GM19455 (cell line): Measurements from ENCODE around the gene EFS.

Experiments
- ATAC-seq: cut with Tn5 transposase; IDR thresholded peaks from one replicate; pipeline ENCODE4 v1.9.1; 2021; ENCODE audit not compliant: unreplicated experiment

EFS gene

DNA sequence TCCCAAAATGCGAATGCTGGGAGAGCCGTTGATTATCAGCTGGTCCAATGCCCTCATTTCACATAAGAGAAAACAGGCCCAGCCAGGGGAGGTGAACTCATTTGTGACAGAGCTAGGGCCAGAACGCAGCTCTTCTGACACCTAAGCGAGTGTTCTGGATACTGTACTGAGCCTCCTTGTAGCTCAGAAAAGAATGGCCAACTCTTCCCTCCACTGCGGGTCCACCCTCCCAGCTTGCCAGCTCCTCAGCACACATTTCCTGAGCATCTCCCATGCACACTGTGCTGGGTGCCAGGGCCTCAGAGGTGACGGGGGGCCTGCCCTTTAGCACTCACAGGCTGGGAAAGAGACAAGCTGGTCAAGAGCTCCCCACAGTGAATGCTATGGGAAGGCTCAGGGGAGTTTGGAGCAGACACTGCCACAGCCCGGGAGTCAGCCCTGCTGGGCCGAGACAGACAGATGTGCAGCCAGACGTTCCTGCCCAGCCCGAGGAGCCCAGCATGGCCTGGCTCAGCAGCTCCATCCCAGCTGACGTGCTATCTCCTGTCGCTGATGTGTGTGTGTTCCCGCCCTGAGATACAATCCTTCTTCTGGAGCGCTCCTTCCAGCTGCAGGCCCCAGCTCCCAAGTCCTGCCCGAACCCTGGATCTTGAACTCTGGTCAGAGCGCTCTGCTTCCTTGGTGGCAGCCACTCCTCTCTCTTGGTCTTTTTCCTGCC lies 15.4 kb upstream of the EFS start:
- ATAC-seq, result no peak

DNA sequence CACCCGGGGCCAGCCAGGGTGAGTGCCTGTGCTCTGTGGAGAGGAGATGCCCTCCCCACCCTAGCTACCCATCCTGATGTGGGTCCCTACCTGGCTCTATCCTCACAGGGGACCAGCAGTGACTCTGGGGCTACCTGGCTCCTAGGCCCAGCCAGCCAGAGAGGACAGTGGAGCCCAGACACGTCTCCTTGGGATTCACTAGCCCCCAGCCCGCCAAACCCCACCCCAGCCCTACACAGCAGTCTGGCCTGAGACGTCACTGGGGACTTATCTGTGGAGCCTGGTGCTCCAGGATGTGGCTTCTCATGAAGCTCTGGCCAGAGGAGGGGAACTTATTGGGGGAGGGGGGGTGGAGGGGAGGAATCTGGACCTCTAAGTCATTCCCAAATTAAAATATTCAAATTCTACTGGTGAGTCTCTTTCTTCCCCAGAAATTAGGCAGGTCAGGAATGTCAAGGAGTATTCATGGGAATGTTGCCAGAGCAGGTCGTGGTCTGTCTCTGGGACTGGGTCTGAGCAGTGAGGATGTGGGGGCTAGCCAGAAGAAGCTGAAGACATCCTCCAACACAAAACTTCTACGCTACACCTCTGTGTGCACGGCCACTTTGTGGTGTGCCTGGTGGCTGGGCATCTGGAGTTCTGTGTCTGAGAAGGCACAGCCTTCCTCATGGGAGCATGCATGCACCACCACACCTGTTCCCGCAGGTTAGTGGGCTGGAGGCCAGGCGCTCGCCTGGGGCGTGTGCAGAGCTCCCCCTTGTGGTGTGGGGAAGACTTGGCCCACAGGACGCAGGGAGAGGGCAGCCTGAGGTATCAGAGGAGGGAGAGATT lies 14.6 kb upstream of the EFS start:
- ATAC-seq, result no peak

DNA sequence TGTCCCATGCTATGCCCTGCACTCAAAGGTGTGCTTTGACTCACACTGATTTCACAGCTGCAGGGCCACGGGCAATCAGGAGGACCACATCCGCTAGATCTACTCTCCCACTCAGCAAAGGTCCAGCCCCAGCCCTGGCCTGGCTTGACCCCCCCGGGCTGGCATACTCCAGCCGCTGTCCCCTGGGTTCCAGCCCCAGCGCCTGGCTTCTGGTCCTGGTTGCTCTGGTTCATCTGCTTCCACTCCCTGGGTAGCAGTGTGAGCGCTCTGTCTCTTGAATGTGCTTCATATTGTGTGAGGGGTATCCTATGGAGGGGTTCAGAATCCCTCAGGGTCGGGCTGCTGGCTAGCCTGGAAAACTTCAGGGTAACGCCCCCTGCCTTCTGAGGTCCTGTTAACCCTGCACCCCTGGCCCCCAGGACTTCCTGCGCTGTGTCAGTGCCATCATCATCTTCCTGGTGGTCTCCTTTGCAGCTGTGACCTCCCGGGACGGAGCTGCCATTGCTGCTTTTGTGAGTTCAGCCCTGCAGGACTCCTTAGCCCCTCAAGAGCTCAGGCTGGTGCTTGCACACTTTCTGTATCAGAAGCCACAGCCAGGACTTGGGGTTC lies 13.7 kb upstream of the EFS start:
- ATAC-seq, result no peak

DNA sequence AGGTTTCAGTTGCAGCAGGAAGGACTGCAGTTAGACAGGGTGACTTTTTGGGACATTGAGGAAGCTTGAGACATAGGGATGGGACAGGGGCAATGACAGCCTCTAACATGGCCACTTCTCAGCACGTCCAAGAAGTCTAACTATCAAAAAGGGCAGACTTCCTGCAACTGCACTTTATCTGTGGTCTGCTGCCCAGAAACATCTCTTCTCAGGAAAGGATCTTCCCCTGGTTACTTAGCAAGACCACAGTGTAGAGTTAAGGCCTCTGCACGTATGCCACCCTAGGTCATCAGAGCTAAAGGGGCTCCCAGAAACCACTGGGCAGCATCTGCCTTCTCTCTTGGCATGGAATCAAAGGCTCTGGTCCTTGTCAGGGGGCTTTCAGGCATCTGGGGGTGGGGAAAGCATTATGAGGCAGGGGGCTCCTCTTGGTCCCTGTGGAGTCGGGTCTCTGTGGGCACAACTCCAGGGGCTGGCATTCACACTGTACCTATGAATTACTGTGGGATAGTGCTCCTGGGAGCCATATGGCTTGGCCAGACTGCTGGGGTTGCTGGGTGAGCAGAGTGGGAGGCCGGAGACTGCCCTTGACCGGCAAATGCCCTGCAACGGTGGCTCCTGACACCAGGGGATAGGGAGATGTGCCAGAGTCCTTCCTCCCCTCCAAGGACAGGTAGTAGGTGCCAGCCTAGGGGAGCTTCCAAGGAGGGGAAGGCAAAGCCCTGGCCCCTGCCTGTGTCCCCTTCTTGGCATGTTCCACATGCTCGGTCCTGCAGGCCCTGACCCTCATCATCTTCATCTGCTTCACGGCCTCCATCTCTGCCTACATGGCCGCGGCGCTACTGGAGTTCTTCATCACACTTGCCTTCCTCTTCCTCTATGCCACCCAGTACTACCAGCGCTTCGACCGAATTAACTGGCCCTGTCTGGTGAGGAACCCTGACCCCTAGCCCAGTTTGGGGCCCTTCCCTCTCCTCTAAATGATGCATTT lies 12.9 kb upstream of the EFS start:
- ATAC-seq, result no peak

DNA sequence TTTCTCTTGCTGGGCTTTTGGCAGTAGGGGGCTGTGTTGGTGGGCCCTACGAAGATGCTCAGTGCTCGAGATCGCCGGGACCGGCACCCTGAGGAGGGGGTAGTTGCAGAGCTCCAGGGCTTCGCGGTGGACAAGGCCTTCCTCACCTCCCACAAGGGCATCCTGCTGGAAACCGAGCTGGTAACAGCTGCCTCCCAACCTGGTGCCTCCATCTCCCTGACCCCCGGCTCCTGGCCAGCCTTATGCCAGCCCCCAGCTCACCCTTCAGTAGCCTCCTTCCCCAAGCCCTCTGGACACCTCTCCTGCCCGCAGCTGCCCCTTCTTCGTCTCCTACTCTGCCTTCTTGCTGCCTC lies 12.2 kb upstream of the EFS start:
- no peak for ATAC-seq

DNA sequence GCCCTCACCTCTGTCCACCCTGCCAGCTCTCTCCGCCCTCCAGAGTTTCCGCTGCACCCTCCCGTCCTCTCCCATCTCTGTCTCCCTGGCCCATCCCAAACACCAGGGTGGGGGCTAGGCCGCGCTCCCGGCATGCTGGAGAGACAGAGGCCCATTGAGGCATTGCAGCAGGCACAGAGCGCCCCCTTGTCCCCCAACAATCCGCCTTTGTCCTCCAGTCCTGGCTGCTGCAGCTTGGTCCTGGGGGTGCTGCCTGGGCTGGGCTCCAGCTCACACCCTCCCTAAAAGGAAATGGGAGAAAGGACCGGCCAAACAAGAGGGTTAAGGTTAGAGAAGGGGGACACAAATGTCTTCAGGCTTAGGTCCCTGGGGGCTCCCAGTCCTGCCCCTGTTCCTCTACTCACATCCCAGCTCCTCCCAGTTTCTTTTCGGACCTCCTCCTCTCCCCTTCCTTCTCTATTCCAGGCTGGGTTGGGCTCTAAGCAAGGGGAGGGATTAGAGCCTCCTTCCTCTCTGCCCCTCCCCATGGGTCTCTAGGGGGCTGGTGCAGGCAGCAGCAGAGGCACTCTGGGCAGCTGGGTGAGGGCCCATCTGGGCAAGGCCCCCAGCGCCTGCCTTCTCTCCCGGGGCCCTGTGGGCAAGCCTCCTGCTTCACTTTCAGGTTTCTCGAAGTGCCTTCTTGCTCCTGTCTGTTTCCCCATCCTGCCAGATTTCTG lies 11.7 kb upstream of the EFS start, which contains the start of gene CMTM5:
Gene CMTM5, plus strand, starts transcription at position 565 of the 716 bp plus-strand sequence. CDS start 206 bp downstream, outside the sequence.
- ATAC-seq, result no peak

DNA sequence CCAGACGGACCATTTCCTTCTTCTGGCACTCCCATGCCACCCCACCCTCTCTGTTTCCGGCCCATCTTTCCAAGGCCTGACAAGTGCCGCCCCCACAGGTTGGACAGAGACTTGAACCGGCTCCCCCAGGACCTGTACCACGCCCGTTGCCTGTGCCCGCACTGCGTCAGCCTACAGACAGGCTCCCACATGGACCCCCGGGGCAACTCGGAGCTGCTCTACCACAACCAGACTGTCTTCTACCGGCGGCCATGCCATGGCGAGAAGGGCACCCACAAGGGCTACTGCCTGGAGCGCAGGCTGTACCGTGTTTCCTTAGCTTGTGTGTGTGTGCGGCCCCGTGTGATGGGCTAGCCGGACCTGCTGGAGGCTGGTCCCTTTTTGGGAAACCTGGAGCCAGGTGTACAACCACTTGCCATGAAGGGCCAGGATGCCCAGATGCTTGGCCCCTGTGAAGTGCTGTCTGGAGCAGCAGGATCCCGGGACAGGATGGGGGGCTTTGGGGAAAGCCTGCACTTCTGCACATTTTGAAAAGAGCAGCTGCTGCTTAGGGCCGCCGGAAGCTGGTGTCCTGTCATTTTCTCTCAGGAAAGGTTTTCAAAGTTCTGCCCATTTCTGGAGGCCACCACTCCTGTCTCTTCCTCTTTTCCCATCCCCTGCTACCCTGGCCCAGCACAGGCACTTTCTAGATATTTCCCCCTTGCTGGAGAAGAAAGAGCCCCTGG lies 10.7 kb upstream of the EFS start:
- ATAC-seq, result no peak

DNA sequence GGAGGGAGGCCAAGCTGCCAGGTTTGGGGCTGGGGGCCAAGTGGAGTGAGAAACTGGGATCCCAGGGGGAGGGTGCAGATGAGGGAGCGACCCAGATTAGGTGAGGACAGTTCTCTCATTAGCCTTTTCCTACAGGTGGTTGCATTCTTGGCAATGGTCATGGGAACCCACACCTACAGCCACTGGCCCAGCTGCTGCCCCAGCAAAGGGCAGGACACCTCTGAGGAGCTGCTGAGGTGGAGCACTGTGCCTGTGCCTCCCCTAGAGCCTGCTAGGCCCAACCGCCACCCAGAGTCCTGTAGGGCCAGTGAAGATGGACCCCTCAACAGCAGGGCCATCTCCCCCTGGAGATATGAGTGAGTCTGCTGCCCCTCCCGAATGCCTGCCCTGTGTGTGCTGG lies 8.1 kb upstream of the EFS start:
- ATAC-seq, result no peak

DNA sequence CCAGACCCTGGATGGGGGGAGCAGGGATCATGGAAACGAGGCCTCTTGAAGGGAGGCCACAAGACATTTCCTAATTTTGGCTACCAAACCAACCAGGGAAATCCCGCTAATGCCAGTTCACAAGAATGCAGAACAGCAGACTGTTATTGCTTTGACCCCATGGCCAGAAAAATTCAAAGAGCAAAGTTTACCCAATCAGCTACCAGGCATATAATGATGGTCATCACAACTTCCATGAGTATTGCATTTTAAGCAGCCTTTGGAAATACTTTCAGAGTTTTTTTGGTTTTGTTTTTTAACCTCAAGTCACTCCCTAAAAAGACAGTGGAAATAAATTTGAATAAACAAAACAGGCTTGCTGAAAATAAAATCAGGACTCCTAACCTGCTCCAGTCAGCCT lies 7.5 kb upstream of the EFS start, which contains the start of gene IL25:
Gene IL25, plus strand, starts transcription at position 301 of the 400 bp plus-strand sequence.
- no peak for ATAC-seq

DNA sequence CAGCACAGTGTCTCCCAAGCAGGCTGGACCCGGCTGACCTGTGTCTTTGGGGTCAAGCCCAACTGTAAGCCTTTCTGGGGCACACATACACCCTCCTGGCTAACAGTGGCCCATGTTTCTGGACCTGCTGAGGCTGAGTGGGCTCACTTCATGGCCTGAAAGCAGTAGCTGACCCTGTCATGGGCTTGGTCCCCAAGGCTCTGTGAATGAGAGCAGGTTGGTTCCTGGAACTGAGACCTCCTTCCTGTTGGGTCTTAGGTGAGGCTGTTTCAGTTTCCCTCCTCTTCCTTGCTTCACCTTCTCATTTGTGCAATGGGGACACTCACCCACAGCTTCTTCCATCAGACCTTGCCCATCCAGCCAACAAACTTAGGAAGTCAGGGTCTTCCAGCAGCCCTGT lies 6.9 kb upstream of the EFS start:
- no peak for ATAC-seq

DNA sequence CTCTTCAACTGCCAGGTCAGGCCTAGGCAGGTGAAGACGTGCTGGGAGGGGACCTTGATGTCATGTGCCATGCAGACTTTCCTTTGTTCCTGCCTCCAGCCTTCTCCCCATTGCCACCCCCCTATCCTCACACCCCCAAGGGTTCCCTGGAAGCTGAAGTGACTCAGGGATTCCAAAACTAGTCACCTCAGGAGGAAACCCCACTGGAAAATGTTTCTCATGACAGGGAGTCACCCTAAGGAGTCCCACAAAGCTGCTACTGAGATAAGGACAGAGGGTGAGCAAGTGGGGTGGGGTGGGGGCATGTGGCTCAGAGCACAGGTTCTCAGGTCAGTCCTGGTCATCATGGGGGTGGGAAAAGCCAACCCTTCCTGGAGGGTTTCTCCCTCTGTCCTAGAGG lies 5.2 kb upstream of the EFS start:
- no peak for ATAC-seq

DNA sequence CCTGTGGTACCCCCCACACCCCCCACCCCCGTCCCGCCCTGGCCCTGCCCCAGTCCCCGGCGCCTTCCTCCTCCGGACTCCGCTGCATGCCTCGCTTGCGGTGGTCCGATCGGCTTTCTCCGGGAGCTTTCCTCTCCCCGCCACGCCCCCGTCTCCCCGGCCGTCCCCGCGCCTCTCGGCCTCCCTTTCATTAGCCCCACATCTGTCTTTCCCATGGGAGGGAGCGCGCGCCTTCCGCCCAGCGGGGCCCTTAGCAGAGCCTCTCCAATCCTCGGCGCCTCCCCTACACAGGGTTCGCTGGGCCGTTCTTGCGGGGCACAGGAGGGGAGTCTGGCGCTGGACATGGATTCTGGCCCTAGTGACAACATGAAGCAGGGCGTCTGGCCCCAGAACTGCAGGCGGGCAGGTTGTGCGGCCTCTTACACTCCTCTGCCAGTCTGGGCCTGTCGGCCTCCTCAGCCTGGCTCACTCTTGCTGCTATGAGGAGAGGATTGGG lies 1.5 kb upstream of the EFS start:
- no peak for ATAC-seq

DNA sequence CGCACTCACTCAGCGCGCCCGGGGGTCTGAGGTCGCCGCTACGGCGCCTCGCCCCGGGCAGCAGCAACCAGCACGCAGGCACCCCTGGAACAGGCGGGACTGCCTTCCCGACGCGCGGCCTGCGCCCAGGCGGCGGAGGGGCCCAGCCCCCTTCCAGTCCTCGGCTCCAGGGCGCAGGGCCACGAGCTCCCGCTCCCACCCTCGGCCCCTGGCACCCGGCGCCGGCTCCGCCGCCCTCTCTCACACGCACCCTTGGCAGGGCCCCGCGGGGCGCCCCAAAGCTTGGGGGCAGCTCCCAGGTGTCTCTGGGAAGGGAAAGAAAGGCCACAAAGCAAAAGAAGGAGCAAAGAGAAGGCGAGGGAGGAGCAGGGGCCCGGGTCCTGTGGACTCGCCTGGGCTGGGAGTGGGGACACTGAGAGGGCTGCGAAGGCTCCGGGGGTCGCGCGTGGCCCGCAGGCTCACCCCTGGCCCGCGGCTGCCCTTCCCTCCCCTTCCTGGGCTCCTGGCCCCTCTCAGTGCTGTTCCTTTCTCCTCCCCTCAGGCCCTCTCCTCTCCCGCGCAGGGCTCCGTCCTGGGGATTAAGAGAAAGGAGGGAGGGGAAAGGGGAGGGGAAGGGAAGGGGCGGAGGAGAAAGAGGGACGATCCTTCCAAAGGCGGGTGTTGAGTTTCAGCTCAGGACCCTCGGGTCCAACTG lies 907 bp upstream of the EFS start:
- no peak for ATAC-seq

DNA sequence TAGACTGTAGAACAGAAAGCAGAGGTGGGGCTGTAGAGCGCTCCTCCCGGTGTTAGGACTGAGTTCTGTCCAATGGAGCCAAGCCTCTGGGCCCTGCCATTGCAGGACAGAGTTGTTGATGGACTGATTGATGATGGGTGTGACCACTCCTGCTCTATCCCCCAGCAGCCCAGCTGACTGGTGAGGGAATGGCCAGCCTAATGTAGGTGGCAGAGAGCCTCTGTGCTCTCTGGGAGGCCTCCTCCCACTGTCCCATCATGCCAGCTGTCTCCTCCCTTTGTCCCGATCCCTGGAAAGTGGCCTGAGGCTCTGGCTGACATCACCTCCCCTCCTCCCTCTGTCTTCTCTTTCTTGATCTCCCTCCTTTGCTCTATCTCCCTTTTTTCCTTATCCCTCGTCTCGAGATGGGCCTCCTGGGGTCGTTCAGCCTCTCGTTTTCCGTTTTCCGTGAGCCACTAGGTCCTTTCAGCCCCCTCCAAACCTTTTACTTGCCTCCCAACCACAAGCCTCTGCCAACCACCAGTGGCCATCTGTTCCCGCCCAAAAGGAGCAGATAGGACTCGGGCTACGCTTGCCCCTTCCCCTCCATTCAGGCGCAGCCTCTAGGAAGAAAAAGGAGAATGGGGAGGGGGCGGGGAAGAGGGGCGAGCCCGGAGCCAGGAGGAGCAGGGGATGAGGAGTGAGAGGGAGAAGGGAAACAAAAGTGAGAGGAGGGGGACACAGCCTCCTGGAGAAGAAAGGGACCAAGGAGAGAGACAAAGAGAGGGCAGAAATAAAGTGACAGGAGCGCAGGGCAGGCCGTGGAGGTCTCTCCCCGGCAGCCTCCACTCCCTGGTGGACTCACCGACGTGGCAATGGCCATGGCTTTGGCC lies 572 bp downstream of the EFS start:
- ATAC-seq, result no peak

DNA sequence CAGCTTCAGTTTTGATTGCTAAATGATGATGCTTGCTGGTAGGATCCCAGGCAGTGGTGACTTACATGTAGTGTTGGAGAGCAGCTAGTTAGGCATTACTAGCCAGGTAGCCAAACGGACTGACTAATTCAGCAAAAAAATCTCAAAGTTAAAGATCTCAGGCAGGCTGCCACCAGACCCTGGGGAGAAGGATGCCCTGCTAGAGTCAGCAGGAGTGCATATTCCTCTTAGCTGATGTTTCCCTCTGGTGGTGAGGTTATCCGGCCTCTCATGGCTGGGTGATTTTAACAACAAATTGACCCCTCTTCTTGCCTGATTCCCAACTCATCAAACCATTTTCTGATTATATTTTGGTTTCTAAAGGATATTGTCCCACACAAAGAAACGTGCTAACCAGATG lies 2.8 kb downstream of the EFS start:
- no peak for ATAC-seq

DNA sequence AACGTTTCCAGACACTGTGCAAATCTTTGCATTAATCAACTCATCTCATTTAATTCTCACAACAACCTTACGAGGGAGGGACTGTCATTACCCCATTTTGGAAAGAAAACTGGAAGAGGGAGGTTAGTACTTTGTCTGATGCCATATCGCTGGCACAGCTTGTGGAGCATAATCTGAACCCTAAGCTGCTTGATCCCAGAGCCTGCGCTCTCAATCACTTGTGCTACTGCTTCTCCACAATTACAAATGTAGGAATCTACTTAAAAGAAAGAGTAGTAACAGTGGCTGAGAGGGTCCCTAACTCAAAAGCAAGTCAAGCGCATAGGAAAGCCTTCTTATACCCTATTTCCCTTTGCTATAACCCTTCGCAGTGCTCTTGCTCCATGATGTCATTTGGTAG lies 3.2 kb downstream of the EFS start:
- no peak for ATAC-seq

DNA sequence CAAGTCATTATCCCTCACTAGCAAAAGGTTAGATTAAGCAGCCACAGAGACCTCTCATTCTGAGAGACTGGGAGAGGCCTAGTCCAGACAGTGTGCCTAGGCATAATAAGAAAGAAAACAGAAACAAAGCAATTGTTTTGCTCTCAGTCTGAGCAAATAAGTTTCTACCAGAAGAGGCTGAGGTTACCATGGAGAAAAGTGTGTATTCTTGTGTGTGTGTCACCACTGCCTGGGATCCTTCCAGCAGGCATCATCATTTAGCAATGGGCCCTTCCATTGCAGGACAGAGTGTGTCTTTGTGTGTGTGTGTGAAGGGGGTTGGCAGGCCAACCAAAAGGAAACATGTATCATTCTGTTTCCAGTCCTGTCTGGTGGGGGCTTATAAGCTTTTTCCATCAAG lies 3.7 kb downstream of the EFS start:
- no peak for ATAC-seq

DNA sequence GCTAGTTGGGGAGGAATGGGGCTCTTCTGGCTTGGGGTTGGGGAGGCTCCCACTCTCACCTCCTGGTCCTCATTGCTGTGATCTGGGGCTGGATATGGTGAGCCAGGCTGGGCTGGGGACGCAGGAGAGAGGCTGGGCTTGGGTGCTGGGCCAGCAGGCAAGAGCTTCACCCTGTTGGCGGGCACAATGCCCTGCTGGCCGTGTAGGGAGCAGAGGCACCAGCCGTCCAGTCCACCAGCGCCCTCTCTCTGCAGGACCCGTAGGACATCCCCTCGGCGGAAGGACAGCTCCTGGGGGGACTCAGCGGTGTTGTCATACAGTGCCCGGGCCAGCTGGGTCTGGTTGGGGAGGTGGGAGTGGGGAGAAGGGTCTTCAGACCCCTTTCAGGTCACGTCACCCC lies 4.5 kb downstream of the EFS start:
- no peak for ATAC-seq
